Activated T-cell treated with anti-CD3 and anti-CD28 coated beads for 1 hour (primary cell): ENCODE data around the gene EVL.
"Not testable (repeated sequence)": the region's sequence is repeated elsewhere in the genome, so short reads cannot be mapped to it uniquely, and the experiment has no call there.

ENCODE experiments used
- DNase-seq: peaks from one replicate; pipeline ENCODE4 v3.0.0-alpha.2; 2020; ENCODE audit warnings: low read depth

Gene EVL, protein sequence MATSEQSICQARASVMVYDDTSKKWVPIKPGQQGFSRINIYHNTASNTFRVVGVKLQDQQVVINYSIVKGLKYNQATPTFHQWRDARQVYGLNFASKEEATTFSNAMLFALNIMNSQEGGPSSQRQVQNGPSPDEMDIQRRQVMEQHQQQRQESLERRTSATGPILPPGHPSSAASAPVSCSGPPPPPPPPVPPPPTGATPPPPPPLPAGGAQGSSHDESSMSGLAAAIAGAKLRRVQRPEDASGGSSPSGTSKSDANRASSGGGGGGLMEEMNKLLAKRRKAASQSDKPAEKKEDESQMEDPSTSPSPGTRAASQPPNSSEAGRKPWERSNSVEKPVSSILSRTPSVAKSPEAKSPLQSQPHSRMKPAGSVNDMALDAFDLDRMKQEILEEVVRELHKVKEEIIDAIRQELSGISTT

DNA sequence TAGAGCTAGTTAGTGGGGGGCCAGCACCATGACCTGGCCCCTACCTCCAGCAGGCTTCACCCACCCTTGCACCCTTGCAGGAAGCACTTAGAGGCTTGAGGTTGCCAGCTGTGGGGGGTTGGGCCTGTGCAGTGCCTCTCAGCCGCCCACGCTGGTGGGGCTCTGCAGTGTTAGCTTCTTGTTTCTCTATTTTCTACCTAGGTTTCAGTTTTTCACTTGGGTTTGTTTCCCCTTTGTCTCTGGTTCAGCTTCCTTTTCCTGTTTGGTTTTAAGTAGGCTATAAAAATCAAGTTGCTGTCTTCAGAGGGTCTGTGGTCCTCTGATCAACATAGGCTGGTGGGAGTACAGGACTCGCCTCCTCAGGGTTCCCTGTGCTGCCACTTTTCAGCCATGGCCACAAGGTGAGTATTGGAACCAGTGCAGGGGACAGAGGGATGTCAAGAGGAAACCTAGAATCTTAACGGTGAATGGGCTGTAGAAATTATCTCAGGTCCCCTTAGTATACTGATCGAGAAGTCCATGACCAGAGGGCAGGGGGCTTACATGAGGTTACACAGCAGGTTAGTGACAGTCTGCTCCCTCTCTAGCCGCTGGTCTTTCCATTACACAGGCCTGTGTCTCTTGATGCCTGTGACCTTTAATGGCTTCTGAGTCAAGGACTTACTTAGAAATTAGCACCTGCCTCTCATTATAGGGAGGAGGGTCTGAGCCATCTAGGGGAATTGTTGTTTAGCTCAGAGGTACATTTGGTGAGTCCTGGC is at the start of gene EVL:
Gene EVL (plus strand): TSS at position 312 of the 761 bp plus-strand sequence. CDS start 79 bp downstream, at position 391.
- DNase-seq, result peak; percentile 70

DNA sequence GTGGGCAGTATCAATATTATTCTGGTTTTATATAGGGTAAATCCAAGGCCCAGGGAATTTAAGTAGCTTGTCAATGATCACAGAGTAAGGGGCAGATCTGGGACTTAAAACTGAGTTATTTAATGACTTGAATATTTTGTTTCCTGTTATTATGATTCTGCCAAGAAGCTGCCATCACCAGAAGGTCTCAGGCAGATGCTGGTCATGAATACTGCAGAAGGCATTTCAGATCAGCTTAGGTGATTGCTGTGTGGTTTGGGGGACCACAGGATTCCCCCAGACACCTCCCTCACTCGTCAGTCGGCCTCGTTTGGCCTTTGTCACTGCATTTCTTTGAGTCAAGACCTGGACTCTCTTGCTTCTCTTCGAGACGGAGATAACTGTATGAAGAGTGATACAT is 47.7 kb upstream of the EVL start:
- DNase-seq, result no peak

DNA sequence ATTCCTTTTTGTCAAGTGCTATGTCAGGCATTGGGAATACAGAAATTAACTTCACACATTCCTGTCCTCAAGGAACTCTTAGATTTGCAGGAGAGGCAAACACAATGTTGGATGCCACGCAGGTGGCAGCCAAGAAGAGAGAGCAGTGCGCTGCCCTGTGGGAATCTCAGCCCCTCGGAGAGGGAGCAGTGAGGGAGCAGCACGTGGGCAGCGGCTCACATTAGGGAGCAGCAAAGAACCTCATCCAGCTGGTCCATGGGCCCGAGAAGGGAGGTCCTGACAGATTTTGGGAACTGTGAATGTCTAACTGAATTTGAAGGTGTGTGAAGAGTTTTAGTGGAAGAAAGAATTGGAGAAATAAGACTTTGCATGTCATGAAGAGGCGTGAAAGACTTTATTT is 47.2 kb upstream of the EVL start:
- DNase-seq, result no peak

DNA sequence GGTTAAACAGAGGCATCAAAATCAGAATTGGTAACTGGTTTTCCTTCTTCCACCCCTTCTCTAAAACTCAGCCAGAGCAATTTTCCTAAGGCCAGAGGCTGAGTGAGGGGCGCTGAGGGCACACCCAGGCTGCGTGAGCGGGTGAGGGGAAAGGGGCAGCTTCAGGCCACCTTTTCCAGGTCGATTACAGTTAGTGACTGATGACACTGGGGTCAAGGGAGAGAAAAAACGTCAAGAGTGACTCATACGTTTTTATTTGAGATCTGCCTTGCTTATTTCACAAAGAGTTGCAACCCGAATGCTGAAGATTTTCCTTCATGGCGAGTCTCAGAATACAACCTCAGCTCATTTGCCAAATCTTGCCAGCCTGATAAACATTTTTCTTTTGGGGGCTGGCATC is 46.7 kb upstream of the EVL start:
- DNase-seq, result no peak

DNA sequence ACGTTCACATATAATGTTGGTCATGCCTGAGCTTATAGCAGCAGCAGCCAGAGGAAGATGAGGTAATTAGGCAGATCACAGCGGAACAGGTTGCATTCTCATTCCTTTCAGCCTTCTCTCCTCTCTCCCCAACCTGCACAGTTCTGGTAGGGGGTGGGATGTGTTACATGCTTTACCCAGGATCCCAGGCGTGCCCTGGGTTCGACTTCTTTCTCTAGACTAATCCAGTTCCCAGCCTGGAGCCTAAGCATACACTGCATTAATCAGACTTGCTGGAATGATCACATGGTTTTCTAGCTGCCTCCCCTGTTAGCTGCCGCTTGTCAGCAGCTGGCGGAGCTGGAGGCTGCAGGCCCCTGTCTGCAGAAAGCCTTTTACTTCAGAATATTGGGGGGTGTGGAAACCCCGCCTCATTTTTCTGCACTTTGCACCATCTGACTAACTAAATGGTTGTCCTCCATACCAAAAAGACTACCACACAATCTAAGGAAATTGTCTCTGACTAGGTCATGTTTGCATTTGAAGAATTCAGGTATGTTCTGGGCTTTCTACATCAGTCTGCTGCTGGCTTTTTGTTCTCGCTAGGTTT is 46.0 kb upstream of the EVL start:
- no peak for DNase-seq

DNA sequence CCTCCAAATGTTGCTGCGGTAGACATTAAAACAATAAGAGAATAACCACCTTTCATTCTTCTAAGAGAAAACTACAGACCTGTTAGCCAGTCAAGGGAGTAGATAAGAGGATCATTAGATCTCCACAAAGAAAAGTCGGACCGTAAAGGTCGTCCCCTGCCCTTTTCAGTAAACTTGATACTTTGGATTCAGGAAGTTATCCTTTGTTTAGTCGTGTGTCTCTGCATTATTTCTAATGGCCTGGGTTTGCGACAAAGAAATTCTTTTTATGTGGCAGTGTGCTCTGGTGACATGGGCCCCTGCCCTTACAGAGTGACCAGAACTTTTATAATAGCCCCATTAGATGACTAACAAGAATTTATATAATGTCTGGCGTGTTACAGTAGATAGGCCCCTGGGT is 44.6 kb upstream of the EVL start:
- no peak for DNase-seq

DNA sequence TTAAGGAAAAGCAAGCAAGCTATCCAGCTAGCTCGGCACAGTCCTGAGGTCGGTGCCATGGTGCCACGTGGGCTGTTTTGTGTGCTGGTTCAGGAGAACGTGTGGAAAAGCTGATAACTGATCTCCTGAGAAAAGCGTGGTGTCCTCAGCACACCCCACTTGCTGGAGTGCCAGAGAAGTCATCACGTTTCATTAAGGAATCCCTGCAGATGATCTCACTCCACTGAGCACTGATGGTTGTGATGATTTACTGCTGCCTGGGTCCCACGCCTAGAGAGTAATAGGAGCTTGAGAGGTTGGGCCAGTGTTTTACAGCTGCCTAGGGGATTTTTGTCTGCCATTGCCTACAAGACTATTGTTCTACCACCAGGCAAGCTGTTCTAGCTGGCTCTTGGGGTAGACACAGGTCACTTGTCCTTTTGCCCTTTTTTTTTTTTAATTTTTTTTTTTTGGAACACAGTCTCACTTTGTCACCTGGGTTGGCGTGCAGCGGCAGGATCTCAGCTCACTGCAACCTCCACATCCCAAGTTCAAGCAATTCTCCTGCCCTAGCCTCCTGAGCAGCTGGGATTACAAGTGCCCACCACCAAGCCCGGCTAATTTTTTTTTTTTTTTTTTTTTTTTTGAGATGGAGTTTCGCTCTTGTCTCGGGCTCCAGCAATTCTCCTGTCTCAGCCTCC is 42.3 kb upstream of the EVL start:
- no peak for DNase-seq

DNA sequence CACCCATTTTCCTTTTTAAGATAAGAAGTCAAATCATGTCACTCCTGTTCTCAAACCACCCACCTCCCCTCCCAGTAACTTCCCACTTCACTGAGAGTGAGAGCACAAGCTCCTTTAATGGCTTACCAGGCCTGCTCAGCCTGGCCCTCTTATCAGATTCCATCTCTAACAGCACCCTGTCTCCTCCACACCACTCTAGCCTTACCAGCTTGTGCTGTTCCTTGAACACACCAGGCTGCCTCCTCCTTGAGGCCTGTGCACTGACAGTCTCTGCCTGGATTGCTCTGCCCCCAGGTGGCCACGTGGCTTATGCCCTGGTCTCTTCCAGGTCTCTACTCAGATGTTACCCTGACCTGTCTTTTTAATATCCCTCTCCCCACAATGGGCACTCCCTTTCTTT is 40.1 kb upstream of the EVL start:
- no peak for DNase-seq

DNA sequence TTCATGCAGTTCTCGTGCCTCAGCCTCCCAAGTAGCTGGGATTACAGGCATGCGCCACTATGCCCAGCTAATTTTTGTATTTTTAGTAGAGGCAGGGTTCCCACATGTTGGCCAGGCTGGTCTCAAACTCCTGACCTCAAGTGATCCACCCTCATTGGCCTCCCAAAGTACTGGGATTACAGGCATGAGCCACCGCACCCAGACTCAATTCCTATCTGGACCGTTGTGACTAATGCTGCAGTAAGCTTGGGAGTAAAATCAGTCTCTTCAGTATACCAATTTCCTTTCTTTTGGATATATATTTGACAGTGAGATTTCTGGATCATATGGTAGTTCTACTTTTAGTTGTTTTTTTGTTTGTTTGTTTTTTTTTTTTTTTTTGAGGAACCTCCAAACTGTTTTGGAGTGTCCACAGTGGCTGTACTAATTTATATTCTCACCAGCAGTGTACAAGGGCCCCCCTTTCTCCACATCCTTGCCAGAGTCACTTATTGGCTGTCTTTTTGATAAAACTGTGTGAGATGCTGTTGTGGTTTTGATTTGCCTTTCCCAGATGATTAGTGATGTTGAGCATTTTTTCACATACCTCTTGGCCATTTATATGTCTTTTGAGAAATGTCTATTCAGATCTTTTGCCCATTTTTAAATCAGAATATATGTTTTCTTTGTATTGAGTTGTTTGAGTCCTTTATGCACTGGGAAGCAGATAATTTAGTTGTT is 37.3 kb upstream of the EVL start:
- no peak for DNase-seq

DNA sequence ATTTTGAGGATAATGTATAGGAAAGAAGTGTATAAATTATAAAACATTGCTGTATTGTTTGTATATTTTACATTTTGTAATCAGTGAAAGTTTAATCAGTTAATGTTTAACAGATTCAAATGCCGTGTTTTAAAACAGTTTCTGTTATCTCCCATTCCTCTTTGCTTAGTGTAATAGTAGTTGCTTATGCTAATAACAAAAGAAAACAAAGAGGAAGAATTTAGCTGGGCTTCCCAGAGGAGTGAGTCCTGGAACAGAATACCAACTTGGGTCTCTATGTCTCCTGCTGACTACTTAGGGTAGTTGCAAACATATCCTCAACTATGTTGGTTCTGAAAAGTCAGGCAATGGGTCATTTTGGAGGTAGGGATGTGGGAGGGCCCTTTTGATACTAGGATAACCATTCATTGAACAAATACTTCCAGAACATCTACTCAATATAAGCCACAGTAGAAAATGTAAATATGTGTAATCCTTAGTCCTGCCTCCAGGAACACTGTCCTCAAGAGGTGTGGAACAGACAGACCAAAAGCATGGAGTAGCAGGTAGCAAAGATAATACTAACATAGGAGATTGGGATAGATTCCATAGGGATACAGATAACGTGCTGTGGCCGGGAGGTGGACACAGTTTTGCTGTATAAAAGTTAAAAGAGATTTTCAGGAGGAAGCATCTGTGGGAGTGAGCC is 36.1 kb upstream of the EVL start:
- DNase-seq, result no peak

DNA sequence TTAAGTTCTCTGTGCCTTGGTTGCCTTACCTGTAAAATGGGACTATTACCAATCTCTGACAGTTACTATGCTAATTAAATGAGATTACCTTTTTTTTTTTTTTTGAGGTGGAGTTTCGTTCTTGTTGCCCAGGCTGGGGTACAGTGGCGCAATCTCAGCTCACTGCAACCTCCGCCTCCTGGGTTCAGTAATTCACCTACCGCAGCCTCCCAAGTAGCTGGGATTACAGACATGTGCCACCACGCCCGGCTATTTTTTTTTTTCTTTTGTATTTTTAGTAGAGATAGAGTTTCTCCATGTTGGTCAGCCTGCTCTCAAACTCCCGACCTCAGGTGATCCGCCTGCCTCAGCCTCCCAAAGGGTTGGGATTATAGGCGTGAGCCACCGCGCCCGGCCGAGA is 35.2 kb upstream of the EVL start:
- not testable (repeated sequence) for DNase-seq

DNA sequence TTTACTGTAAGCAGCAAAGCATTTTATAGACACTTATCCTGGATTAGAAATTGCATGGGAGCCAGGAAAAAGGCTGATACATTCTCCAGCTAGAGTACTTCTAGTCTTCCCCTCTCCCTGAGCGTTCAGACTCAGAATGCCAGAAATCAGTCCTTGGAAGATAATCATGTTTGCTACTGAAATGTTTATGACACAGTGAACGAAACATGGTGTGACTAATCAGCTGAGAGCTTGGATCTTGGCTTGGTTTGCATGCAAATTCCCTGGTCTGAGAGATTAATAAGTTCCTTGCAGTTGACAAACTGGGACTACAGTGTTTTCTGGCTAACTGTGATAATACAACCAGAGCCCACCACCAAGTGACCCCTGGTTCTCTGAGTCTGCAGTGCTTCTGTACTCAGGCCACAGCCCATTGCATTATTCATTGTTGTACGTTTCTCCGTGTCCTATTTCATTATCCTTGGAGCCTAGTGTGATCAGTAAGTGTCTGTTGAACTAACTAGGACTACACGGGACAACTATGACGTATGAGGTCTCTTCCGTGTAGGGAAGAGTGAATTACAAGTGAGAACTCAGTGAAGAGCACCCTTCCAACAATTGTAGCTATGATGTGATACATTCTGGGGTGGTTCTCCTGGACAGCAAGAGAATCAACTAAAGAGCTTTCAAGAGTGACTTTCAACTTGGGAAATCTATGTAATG is 34.6 kb upstream of the EVL start:
- DNase-seq, result no peak

DNA sequence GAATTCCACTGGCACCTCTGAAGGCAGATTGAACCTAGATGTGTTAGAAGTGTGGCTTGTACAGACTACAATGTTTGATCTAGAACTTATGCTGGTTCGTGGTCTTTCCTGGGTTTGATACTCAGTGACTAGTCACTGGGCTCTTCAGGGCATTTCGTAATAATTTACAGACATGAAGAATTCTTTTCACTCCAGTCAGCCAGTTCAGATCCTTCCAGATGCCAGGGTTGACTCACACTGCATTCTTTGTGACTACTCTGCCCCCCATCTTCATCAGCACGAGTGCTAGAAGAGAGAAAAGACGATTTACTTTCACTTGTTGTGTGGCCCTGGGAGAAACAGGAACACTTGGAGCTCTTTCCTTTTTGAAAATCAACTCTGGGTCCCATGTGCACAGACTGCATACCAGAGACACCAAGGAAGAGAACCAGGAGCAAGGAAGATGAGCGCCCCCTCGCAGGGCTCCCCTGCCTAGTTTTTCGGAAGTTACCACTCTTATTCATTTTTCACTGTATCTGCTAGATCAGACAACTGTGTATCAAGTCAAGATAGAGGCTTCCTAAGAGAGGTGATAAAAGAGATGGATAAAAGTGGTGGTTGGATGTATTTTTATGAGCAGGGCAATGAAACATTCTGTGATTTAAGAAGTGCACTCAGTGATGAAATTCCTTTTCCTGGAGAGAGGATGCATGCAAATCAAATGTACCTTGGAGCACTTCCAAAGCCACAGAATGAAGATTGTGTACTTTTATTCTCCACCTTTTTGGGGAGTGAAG is 33.5 kb upstream of the EVL start:
- no peak for DNase-seq

DNA sequence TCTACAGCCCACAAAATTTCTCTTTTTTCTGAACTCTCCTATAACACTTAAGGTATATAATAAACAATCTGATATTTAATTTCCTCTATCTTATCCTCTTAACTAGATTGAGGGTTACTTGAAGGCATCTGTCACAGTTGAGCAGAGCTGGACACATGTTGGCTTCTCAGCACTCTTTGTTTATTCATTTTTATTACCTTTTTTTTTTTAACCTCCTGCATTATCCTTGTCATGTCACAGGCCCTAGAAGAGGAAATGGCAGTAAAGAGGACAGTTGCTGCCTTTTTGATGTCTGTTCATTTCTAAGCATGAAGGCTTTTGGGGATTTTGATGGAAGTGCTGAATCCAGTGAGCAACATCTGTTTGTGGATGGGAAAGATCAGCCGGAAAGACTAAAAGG is 32.5 kb upstream of the EVL start:
- DNase-seq, result no peak

DNA sequence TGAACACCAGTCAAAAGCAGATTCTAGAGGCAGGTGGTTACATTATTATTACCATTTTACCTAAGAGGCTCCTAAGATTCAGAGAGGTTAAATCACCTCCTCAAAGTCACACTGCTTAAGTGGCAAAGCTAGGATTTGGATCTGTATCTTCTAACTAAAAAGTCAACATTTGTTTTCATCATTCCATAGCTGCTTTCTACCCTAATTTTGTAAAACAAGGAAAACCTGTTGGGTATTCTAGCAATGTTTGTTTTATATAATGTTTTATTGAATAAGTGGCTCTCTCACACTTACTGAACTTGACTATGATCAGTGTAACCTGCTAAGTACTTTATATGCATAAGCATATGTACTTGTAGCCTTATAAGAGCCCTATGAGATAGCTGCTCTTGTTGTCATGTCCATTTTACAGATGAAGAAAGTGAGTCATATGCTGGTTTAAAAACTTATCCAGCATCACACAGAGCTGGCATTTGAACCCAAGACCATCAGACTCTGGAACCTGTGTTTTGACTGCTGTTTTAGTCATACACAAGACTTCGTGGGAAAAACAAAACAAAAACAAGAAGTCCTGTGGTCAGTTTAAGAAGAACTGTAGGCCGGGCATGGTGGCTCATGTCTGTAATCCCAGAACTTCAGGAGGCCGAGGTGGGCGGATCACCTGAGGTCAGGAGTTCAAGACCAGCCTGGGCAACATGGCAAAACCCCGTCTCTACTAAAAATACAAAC is 31.7 kb upstream of the EVL start:
- DNase-seq, result no peak

DNA sequence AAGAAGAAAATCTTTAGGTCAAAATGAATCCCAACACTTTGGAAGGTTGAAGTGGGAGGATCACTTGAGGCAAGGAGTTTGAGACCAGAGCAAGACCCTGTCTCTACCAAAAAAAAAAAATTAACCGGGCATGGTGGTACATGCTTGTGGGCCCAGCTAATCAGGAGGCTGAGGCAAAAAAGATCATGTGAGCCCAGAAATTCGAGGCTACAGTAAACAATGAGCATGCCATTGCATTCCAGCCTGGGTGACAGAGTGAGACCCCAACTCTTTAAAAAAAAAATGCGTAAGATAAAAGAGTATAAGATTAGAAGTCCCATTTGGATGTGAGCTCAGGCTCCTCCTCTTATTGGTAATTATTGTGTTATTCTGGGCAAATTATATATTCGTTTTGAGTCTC is 30.8 kb upstream of the EVL start:
- DNase-seq, result no peak

DNA sequence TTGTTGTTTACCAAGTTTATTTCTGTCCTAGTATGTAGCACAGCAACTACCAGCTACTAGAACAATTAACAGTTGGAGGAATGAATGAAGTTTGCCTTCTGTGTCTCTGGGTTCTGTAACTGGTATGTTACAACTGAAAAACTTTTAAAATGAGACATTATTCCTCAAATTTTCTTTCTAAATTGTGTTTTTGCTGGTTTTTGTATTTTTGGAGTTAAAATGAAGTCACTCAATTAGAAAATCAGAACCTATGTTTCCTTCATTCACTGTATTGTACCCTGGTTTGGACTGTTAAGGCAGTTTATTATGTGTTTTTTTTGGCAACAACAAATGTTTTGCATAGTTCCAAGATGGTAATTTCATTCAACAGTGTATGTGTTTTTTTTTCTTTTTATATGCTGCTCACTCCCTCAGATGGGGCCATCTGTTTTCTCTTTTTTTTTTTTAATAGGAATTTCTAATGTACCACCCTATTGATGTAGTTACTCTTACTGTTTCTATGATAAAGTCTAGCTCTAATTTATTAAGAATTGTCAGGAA is 30.2 kb upstream of the EVL start:
- DNase-seq, result no peak

DNA sequence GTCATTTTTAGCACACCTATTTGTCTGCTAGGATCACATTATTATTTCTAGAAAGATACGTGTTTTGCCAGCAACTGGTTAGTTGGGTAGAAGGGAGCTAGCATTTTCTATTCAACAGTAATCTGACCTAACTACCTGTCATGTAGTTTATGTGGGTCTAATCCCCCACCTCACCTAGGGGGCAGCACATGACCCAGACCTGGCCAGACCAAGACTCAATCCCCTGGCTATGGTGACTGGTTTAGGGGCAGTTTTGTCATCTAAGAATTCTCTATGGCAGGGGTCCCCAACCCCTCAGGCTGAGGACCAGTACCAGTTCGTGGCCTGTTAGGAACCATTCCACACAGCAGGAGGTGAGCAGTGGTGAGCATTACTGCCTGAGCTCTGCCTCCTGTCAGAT is 29.5 kb upstream of the EVL start:
- no peak for DNase-seq

DNA sequence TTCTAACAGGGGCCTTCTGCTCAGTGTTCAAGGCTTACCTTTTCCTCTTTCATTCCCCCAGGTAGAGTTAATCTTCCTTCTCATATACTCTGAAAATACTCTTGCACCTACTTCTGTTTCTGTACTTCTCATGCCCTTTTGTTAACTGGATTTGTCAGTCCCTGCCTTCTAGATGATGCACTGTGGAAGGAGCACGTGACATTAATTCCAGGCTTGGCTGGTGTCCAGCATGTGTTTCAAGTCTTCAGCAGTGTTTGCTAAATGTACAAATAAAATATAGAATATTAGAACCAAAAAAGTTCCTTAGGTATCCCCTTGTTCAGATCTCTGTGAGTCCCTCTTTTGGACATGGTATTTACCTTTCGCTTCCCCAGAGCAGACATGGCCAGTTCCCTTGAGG is 27.9 kb upstream of the EVL start:
- no peak for DNase-seq
